Progenitor cell of endocrine pancreas (in vitro differentiated cells): ENCODE results near the gene AP2B1. TPM values are rescaled to one million over a fixed set of nuclear protein-coding genes. Genes with fewer than 3 reads are reported as not detected.

Experiments
- DNase-seq: peaks from one replicate; pipeline ENCODE4 v3.0.0; 2021; ENCODE audit warnings: low spot score; ENCODE audit not compliant: unreplicated experiment
- H3K27ac Mint-ChIP-seq: 2 replicates; pipeline ENCODE4 v1.8.0; 2021; ENCODE audit warnings: mild to moderate bottlenecking, moderate library complexity, mixed read lengths
- H3K27me3 Mint-ChIP-seq: 2 replicates; pipeline ENCODE4 v1.8.0; 2021; ENCODE audit warnings: mixed read lengths
- H3K36me3 Mint-ChIP-seq: 2 replicates; pipeline ENCODE4 v1.8.0; 2022; ENCODE audit warnings: mixed read lengths; ENCODE audit not compliant: insufficient read depth
- H3K4me1 Mint-ChIP-seq: 2 replicates; pipeline ENCODE4 v1.8.0; 2021; ENCODE audit warnings: low read depth, mixed read lengths
- H3K4me3 Mint-ChIP-seq: 2 replicates; pipeline ENCODE4 v1.8.0; 2021; ENCODE audit warnings: low read depth, mild to moderate bottlenecking, moderate library complexity, mixed read lengths
- H3K9me3 Mint-ChIP-seq: 2 replicates; pipeline ENCODE4 v1.8.0; 2021; ENCODE audit warnings: low read depth, mixed read lengths
- CTCF ChIP-seq: fragments of 200-600 bp; sonication (generic); IDR thresholded peaks from one replicate; pipeline ENCODE4 v1.5.0; 2021; ENCODE audit warnings: antibody characterized with exemption, mild to moderate bottlenecking; ENCODE audit not compliant: unreplicated experiment
- total RNA-seq: library from RNA; stranded (reverse); gene quantifications from 2 replicates; pipeline ENCODE4 v1.2.1, GENCODE V29; 2021

Gene AP2B1
- total RNA-seq, 1 donor from 2014 or later = 194 TPM

- H3K27me3 Mint-ChIP-seq = peaks cover 12% of the 10 kb centered on the region
- H3K27ac Mint-ChIP-seq = no peak overlapping the region
- no peak for DNase-seq
Measured at GRCh38 chr17:35765086-35765710, 178.1 kb downstream of the AP2B1 start.

GRCh38 chr17:35765756-35766488, 178.8 kb downstream of the AP2B1 start:
- Mint-ChIP-seq H3K9me3 (no peaks in the 10 kb centered on the region), H3K4me3 (no peak overlapping the region)
- no peak for TF ChIP-seq CTCF

More at GRCh38 chr17:35765086-35765710, 178.1 kb downstream of the AP2B1 start:
- Mint-ChIP-seq H3K9me3 (no peaks in the 10 kb centered on the region), H3K36me3 (no peaks in the 10 kb centered on the region), H3K4me1 (peaks cover 4% of the 10 kb centered on the region), H3K4me3 (peak overlapping the region; percentile 86)
- TF ChIP-seq CTCF = no peak

DNA sequence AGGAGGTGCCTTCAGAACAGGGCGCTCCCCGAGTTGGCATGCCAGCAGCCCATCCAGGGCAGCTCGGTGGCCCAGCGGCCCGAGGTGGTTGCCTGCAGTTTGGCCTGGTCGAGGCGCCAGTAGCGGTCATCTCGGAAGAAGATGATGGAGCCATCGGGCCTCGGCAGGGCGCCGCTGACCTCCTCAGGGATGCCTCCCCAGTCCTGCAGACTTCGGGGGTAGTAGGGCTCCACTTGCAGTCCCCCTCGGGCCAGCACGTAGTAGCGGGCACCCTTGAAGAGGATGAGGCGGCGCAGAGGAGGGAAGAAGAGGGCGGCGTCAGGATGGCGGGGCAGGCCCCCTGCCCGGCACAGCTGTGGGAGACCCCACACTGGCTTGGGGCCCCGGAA, 179.4 kb downstream of the AP2B1 start:
- H3K27ac Mint-ChIP-seq = no peak overlapping the region
- no peaks in the 10 kb centered on the region for H3K36me3 Mint-ChIP-seq
- peaks cover 4% of the 10 kb centered on the region for H3K4me1 Mint-ChIP-seq
- DNase-seq = no peak
- no peak overlapping the region for H3K4me3 Mint-ChIP-seq
- H3K9me3 Mint-ChIP-seq = no peaks in the 10 kb centered on the region
- no peak for TF ChIP-seq CTCF
- peaks cover 12% of the 10 kb centered on the region for H3K27me3 Mint-ChIP-seq

More at GRCh38 chr17:35765756-35766488, 178.8 kb downstream of the AP2B1 start:
- peaks cover 4% of the 10 kb centered on the region for H3K4me1 Mint-ChIP-seq
- H3K27me3 Mint-ChIP-seq = peaks cover 12% of the 10 kb centered on the region
- DNase-seq = no peak
- no peak overlapping the region for H3K27ac Mint-ChIP-seq
- H3K36me3 Mint-ChIP-seq = no peaks in the 10 kb centered on the region

DNA sequence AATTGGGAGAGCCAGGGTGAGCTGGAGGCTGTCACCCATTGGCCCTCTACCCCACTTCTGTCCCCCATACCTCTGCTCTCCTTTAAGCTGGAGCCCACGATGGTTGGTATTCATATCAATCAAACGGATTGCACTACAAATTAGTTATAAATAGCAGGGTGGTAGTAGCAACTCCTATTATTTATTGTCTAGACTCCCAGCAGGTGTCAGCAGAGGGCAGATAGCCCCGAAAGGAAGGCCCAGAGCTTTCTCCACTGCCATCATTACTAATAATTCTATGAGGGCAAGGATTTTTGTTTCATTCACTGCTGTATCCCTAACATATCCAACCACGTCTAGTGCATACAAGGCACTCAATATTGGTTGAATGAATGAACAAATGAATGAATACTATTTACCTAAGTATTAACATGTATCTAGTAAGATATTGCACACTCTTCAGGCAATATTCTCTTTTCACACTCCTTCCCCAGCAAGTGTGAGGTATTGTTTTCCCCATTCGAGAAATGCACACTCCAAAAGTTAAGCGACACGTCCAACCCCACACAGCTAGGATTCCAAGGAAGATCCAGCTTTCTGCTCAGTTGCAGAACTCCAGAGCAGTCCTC, 179.9 kb downstream of the AP2B1 start:
- H3K36me3 Mint-ChIP-seq = no peaks in the 10 kb centered on the region
- H3K4me1 Mint-ChIP-seq = peaks cover 4% of the 10 kb centered on the region
- H3K9me3 Mint-ChIP-seq = no peaks in the 10 kb centered on the region
- no peak for DNase-seq
- H3K27me3 Mint-ChIP-seq = peaks cover 15% of the 10 kb centered on the region
- H3K4me3 Mint-ChIP-seq = no peak overlapping the region
- H3K27ac Mint-ChIP-seq = no peak overlapping the region
- TF ChIP-seq CTCF = peak; percentile 54

DNA sequence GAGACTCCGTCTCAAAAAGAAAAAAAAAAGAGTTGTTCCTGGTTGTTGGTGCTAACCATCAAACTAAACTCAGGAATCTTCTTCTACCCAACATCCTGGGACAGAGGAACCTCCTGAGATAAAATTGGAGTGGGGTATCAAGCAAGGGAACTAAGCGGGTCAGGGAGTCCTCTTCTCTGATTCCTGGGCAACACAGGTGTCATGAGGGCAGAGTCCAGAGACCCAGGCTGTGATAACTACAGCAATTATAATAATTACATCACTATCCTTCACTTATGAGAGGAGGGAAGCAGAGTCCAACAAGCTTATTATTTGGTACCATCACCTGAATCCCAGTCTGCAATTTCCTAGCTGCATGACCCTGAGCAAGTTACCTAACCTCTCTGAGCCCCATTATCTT, 181.7 kb downstream of the AP2B1 start:
- H3K4me3 Mint-ChIP-seq = no peak overlapping the region
- no peak for TF ChIP-seq CTCF
- DNase-seq = no peak
- H3K9me3 Mint-ChIP-seq = no peaks in the 10 kb centered on the region
- H3K4me1 Mint-ChIP-seq = peaks cover 5% of the 10 kb centered on the region
- H3K36me3 Mint-ChIP-seq = no peaks in the 10 kb centered on the region
- H3K27ac Mint-ChIP-seq = no peak overlapping the region
- peaks cover 24% of the 10 kb centered on the region for H3K27me3 Mint-ChIP-seq
